Skeletal muscle cell (primary cell): Measurements from ENCODE around the gene ZNF862.

Source experiments
- DNase-seq: peaks from one replicate; pipeline ENCODE4 v3.0.0-alpha.2; 2010; ENCODE audit warnings: low read depth
- H3K4me3 ChIP-seq: 2 replicates; pipeline ENCODE4 v1.5.1; 2011; ENCODE audit warnings: low read depth, mild to moderate bottlenecking, control low read depth, low read length, moderate library complexity

The ZNF862 gene

GRCh38 chr7:149873074-149873969 lies 35.1 kb downstream of the ZNF862 start, which contains the start of gene ATP6V0E2:
ATP6V0E2 (plus strand) TSS chr7:149873969; CDS start chr7:149874066, 97 bp downstream.
- peak; percentile 68 for DNase-seq
- H3K4me3 ChIP-seq = peak within 1 kb of the TSS; percentile 71

- H3K4me3 ChIP-seq = peak overlapping the region; percentile 71
- no peak for DNase-seq
Measured at GRCh38 chr7:149873970-149874643, 35.9 kb downstream of the ZNF862 start.

GRCh38 chr7:149874644-149875028 lies 36.5 kb downstream of the ZNF862 start:
- no peak overlapping the region for H3K4me3 ChIP-seq
- DNase-seq = no peak

- no peak for DNase-seq
- no peak overlapping the region for H3K4me3 ChIP-seq
Measured at GRCh38 chr7:149875396-149875795, 37.2 kb downstream of the ZNF862 start.

GRCh38 chr7:149877890-149878522 lies 39.8 kb downstream of the ZNF862 start:
- no peak overlapping the region for H3K4me3 ChIP-seq
- DNase-seq = no peak

- no peak for DNase-seq
- no peak overlapping the region for H3K4me3 ChIP-seq
Measured at GRCh38 chr7:149878523-149878921, 40.3 kb downstream of the ZNF862 start.

- H3K4me3 ChIP-seq = no peak overlapping the region
- no peak for DNase-seq
Measured at GRCh38 chr7:149879271-149879743, 41.1 kb downstream of the ZNF862 start.

GRCh38 chr7:149879766-149880637 lies 41.8 kb downstream of the ZNF862 start:
- no peak for DNase-seq
- no peak overlapping the region for H3K4me3 ChIP-seq

- no peak overlapping the region for H3K4me3 ChIP-seq
- no peak for DNase-seq
Measured at GRCh38 chr7:149880638-149881311, 42.6 kb downstream of the ZNF862 start.

GRCh38 chr7:149881328-149882247 lies 43.4 kb downstream of the ZNF862 start:
- no peak for DNase-seq

GRCh38 chr7:149882248-149883047 lies 44.3 kb downstream of the ZNF862 start:
- DNase-seq = no peak

More at GRCh38 chr7:149881328-149882247, 43.4 kb downstream of the ZNF862 start:
- no peak overlapping the region for H3K4me3 ChIP-seq

GRCh38 chr7:149883048-149883438 lies 44.9 kb downstream of the ZNF862 start:
- no peak overlapping the region for H3K4me3 ChIP-seq
- DNase-seq = no peak

More at GRCh38 chr7:149882248-149883047, 44.3 kb downstream of the ZNF862 start:
- H3K4me3 ChIP-seq = no peak overlapping the region

- H3K4me3 ChIP-seq = no peak overlapping the region
- no peak for DNase-seq
Measured at GRCh38 chr7:149883452-149883861, 45.3 kb downstream of the ZNF862 start.

- no peak overlapping the region for H3K4me3 ChIP-seq
- DNase-seq = no peak
Measured at GRCh38 chr7:149884016-149884415, 45.8 kb downstream of the ZNF862 start.

GRCh38 chr7:149884541-149884940 lies 46.4 kb downstream of the ZNF862 start:
- no peak for DNase-seq
- H3K4me3 ChIP-seq = no peak overlapping the region

GRCh38 chr7:149885191-149886017 lies 47.2 kb downstream of the ZNF862 start:
- H3K4me3 ChIP-seq = no peak overlapping the region
- no peak for DNase-seq
